GM21360 (cell line): ENCODE results near the gene MSANTD2.

ENCODE experiments used
- ATAC-seq: cut with Tn5 transposase; IDR thresholded peaks from one replicate; pipeline ENCODE4 v1.9.1; 2021; ENCODE audit warnings: mild to moderate bottlenecking, moderate library complexity; ENCODE audit not compliant: unreplicated experiment

MSANTD2 gene

DNA sequence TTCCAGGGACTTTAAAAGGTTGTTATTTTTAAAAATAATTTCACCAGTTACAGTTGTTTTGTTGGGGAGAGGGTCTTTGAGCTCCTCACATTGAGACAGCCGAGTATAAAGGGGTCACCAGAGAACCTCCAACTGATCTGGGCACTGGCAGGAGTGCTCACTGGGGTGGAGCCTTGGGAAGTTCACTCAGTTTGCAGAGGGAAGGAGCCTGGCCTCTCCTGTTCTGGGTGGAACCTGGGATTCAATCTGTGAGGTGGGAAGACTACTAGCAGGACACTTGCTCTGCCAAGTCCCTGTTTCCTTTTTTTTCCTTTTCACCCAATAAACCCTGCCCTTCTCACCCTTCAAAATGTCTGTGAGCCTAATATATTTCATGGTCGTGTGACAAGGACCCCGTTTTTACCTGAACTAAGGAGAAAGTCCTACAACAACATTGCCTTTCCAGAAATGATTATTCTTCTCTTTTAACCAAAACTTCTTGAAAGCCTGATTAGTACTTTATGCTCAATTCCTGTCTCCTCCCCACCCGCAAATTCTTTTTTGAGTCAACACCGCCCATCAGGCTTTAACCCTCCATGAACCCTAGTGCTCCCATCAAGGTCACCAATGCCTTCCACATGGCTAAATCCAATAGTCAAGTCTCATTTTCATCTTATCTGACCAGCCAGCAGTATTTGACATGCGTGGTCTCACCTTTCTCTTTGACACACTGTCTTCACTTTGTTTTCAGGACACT is 22.0 kb upstream of the MSANTD2 start:
- no peak for ATAC-seq

DNA sequence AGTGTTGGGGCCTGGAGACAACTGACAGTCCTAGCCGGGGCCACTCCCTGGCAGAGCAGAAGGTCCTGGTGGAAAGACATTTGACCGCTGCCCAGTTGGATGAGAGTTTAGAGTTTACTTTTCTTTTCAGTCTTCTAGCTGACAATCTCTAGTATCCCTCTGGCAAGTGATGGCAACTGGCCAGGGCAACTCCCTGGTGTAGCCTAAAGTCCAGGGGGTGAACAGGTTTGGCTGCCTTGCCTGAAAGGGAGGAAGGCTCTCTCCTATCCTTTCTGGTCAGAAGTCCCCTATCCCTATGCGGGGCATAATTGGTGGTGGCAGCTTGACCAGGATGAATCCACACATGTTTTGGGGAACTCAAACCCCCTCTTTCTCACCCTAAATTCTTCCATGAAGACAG is 16.8 kb upstream of the MSANTD2 start:
- no peak for ATAC-seq

- no peak for ATAC-seq
Observed at GRCh38 chr11:124814739-124815138, 14.5 kb upstream of the MSANTD2 start.

DNA sequence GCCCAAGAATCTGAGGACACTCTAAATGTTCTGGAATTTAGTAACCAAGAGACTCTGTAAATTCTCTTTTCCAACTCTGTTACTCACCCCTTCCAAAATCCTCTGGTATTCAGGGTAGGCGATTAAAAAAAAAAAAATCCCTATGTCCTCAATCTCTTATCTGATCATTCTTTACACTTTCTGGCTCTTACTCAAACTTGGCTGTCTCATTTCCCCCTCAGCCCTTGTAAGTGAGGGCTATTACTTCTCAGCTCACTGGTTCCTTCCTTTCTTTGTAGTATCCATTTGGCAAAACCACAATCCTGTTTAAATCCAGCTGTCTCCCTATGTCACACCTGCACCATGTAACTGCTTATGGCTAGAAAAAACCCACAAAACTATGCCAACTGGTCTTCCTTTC is 12.7 kb upstream of the MSANTD2 start:
- no peak for ATAC-seq

GRCh38 chr11:124811399-124812125 is 11.4 kb upstream of the MSANTD2 start:
- no peak for ATAC-seq

DNA sequence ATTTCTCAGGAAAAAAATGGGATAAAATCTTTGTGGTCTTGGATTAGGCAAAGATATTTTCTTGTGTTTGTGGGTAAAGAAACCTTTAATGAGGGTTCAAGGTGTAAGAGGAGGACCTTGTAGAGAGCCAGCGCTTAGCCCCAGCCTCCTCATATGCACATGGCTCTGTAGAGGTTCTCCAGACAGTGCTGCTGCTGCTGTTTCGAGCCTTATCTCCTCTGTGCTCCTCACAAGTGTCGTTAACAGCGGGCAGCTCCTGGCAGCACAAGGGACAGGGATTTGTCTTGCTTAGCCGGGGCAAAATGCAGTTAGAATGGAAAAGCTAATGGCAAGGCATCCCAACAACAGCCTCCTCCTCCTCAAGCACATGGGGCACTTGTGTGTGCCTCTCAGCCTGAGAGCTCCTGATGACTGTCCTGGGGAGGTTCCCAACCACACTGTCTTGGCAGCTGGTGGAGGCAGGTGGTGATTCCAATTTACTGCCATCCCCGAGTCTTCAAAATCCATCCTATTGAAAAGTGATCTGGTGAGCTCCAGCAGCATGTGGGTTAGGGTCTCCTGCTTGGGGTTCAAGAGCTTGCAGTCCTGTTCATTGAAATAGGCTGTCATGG is 7.6 kb upstream of the MSANTD2 start:
- ATAC-seq = no peak

DNA sequence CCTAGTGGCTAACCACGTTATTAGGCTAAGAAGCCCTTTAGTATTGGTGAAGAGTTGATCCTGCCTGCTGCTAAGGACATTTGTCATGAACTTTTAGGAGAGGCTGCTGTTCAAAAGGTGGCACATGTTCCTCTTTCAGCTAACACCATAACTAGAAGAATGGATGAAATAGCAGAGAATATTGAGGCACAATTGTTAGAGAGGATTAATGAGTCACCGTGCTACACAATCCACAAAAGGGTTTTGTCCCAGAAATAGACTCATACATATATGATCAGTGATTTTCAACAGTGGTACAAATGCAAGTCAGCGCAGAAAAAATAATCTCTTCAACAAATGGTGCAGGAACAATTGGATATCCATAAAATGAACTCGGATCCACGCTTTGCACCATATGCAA is 7.0 kb upstream of the MSANTD2 start:
- ATAC-seq = no peak

DNA sequence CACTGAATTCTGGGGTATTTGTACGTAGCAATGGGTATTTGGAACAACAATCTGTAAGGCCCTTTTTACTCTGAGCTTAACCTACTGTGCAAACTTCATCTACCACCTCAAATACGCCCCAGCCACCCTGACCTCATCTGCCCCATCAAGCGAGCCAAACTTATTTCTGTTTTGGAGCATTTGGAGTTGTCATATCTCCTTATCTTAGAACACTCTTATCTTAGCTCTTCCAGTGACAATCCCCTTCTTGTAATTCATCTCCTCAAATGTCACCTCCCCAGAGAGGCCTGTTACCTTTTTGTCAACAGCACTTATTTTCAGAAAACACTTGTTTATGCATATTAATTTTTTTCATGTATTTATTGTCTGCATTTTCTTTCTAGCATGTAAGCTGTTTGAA is 4.7 kb upstream of the MSANTD2 start:
- ATAC-seq = no peak

DNA sequence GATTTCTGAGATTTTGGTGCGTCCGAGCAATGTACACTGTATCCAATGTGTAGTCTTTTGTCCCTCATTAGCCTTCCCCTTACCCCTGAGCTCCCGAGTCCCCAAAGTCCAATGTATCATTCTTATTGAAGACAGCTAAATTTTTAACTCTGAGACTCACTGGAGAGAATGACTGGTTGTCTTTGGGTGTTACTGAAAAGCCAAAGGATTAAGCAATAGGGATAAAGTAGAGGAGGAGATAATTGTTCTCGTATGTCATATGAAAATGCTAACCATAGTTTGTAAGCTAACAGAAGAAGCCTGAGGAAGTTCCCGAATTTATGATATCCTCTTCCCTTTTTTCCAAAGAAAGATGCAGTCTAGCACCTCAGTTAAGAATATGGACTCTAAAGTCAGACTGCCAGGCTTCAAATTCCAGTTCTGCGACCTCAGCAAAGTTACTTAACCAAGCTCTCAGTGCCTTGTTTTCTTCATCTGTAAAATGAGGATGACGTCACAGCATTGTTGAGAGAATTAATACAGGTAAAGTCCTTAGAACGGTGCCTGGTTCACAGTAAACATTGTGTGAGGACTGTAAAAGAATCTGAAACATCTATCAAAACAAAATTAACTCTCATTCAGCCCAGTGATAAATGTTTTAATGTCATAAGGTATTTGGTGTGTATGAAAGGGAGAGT is 1.6 kb upstream of the MSANTD2 start:
- no peak for ATAC-seq

- ATAC-seq = no peak
Observed at GRCh38 chr11:124801014-124801413, 808 bp upstream of the MSANTD2 start.

DNA sequence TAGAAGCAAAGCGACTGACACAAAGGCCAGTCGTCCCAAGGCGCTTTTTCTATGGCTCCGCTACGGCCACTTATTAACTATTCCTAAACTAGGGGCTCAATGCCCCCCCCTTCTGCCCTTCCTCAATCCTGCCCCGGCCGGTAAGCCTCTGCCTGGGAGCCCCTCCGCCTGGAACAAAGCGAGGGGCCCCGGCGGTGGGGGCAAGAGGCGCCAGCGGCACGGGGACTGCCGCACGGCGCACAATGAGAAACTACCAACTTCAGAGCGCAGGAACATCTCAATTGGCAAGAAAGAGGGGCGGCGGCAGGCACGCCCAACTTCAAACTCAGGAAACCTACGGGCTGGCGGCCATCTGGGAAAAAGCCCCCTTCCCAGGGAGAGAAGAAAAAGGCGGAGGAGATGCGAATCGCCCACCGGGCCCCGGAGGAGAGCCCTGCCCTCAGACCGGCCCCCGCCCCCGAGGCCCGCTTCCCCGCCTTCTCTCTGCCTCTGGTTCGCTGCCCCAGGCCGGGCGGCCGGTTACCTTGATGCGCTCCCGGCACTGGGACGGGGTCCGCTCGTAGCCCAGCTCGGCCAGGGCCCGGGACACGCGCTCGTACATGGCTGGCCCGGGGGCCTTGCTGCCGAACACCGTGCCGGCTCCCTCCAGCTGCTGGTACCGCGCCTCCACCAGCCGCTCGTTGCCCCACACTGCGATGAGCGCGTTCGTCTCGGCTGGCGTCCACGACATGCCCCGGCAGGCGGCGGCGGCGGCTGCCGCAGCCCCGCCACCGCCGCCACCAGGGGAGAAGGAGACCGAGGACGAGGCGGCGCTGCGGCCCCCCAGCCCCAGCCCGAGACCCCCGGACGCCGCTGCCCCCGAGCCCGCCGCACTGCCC is 619 bp downstream of the MSANTD2 start:
- peak; percentile 32 for ATAC-seq

DNA sequence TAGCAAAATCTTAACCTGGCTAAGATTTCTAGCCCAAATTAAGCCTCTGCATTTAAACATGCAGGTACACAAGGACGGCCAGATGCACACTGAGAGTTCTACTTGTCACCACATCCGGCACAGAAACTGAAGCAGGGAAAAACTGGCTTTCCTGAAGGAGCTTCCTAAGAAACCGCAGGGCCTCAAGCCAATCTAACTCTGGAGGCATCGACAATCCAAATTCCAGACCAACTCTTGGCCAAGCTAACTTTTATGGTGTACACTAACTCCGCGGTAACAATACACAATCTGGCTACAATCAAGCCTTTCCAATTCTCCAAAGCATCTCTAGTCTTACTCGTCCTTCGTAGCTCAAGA is 1.2 kb downstream of the MSANTD2 start:
- ATAC-seq = peak; percentile 24

GRCh38 chr11:124796312-124796711 is 3.9 kb downstream of the MSANTD2 start:
- ATAC-seq = no peak

- ATAC-seq = peak; percentile 48
Observed at GRCh38 chr11:124793466-124794278, 6.5 kb downstream of the MSANTD2 start.

DNA sequence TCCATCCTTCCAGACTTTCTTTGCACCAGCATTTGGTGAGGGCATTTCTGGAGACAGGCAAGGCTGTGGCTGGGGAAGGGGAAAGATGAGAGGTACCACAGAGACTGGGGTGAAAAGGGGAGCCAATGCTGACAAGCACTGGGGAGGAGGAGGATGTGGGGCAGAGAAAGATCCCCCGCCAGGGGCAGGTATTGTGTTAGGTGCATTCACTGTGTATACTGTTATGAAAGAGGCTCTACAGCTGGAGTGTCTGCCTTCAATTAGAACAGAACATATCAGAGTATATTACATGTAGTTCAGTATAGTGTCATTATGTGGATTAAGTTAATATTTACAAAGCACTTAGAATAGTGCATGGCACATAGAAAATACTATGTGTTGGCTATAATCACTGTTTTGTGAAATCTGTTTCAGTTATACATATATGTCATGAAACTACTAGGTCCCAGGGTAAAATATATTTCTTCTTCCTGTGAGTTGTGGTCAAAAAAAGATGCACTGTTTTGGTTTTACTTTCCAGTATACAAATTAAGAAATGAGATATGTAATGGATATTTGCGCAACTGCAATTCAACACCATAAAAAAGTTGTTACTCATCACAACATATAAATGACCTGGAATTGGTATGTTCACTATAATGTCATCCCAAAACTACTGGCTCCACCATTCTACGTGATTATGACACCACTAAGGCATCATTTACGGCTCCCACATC is 8.4 kb downstream of the MSANTD2 start:
- ATAC-seq = no peak

GRCh38 chr11:124788521-124788920 is 11.7 kb downstream of the MSANTD2 start:
- no peak for ATAC-seq

DNA sequence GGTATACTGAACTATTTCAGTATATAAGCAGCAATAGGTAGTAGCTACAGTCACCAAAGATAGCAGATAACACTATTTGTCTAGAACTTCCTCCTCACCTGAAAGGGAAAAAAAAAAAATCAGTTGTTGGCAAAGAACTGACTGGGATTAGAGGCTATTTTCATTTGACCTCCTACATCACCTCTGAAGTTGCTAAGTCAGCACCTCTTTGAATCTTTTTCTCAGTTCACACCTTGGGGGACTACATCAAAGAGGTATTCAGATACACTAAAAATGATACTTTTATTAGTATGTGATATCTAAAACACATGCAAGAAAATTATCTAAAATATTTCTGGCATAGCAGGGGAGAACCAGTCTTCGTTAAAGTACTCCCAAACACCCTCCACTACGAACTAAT is 16.2 kb downstream of the MSANTD2 start:
- ATAC-seq = no peak

GRCh38 chr11:124783002-124783401 is 17.2 kb downstream of the MSANTD2 start:
- no peak for ATAC-seq

- no peak for ATAC-seq
Observed at GRCh38 chr11:124779568-124779967, 20.6 kb downstream of the MSANTD2 start.
